H1 (cell line): ENCODE results near the gene SLC23A3. TPM values are rescaled to one million over a fixed set of nuclear protein-coding genes. Genes with fewer than 3 reads are reported as not detected.

Experiments used
- CTCF ChIA-PET: fragments of 300-600 bp; sonication (Branson Sonifier 250); formaldehyde crosslinking; loops from one replicate; lab custom pipeline; 2021; ENCODE audit not compliant: partially characterized antibody; lab: Charles Lee
- POLR2A ChIA-PET: fragments of 300-600 bp; sonication (Branson Sonifier 250); formaldehyde crosslinking; loops from one replicate; lab custom pipeline; 2021; ENCODE audit warnings: inconsistent platforms; ENCODE audit not compliant: partially characterized antibody; lab: Charles Lee
- DNase-seq, 2 experiments: peaks; one replicate each; pipeline versions ENCODE4 v3.0.0 to v3.0.0-alpha.2; 2010 to 2022; ENCODE audit warnings: low spot score in 2 of 2, low read depth in 1 of 2, mixed read lengths in 1 of 2
- FAIRE-seq: peaks from 2 replicates; lab custom pipeline; 2011; peaks lifted over from hg19 to GRCh38; lab: Jason Lieb, UNC
- H2AFZ ChIP-seq: 2 replicates; pipeline ENCODE4 v1.8.1; 2012; ENCODE audit warnings: low read length, inconsistent platforms
- H2AK5ac ChIP-seq: 2 replicates; pipeline ENCODE4 v1.6.1; 2013; ENCODE audit warnings: low read depth, low read length
- H2BK120ac ChIP-seq: replicated peaks from 2 replicates; pipeline ENCODE3; 2013; ENCODE audit warnings: low read depth, low read length, inconsistent platforms
- H2BK12ac ChIP-seq: 2 replicates; pipeline ENCODE4 v1.6.1; 2013; ENCODE audit warnings: low read depth, low read length
- H2BK15ac ChIP-seq: 2 replicates; pipeline ENCODE4 v1.6.1; 2013; ENCODE audit warnings: low read length
- H2BK20ac ChIP-seq: 2 replicates; pipeline ENCODE4 v1.6.1; 2013; ENCODE audit warnings: low read length
- H2BK5ac ChIP-seq: 2 replicates; pipeline ENCODE4 v1.6.1; 2013; ENCODE audit warnings: low read depth, low read length
- H3K14ac ChIP-seq: 2 replicates; pipeline ENCODE4 v1.6.1; 2013; ENCODE audit warnings: inconsistent platforms; ENCODE audit not compliant: insufficient read length
- H3K18ac ChIP-seq: 2 replicates; pipeline ENCODE4 v1.6.1; 2013; ENCODE audit warnings: low read length; ENCODE audit errors: extremely low read depth
- H3K23ac ChIP-seq: 2 replicates; pipeline ENCODE4 v1.6.1; 2013; ENCODE audit warnings: inconsistent platforms; ENCODE audit not compliant: insufficient read length
- H3K23me2 ChIP-seq: 2 replicates; pipeline ENCODE4 v1.6.1; 2013; ENCODE audit warnings: low read depth, low read length
- H3K27ac ChIP-seq: 2 replicates; pipeline ENCODE4 v1.6.1; 2011; ENCODE audit warnings: low read depth, low read length, inconsistent platforms
- H3K27me3 ChIP-seq, 4 experiments: replicated peaks in 1 of 4; 1 replicate in 1 of 4; 2 replicates in 3 of 4; pipeline versions ENCODE4 v1.6.1 to v1.8.1; 2011 to 2013; ENCODE audit warnings: low read length in 3 of 4, mild to moderate bottlenecking in 3 of 4, inconsistent platforms in 2 of 4, mixed read lengths in 2 of 4, moderate library complexity in 1 of 4; ENCODE audit not compliant: control insufficient read depth in 3 of 4, insufficient read depth in 3 of 4; ENCODE audit errors: extremely low read depth in 1 of 4
- H3K36me3 ChIP-seq, 4 experiments: 2 replicates each; pipeline versions ENCODE4 v1.6.1 to v1.8.1; 2011 to 2013; ENCODE audit warnings: mild to moderate bottlenecking in 4 of 4, low read length in 3 of 4, moderate library complexity in 2 of 4, control low read depth in 1 of 4, inconsistent platforms in 1 of 4; ENCODE audit not compliant: insufficient read depth in 4 of 4, control insufficient read depth in 2 of 4
- H3K4ac ChIP-seq: replicated peaks from 2 replicates; pipeline ENCODE3; 2013; ENCODE audit warnings: low read length, low read depth, mixed read lengths, inconsistent platforms; ENCODE audit not compliant: insufficient read length
- H3K4me1 ChIP-seq, 4 experiments: replicated peaks in 1 of 4; 1 replicate in 1 of 4; 2 replicates in 3 of 4; pipeline versions ENCODE4 v1.6.1 to v1.8.1; 2011 to 2013; ENCODE audit warnings: low read length in 3 of 4, inconsistent platforms in 2 of 4, mixed read lengths in 1 of 4; ENCODE audit not compliant: insufficient read depth in 4 of 4, control insufficient read depth in 3 of 4
- H3K4me2 ChIP-seq, 2 experiments: 2 replicates each; pipeline versions ENCODE4 v1.6.1 to v1.8.1; 2011 to 2013; ENCODE audit warnings: low read depth in 2 of 2, low read length in 2 of 2, control low read depth in 1 of 2, inconsistent platforms in 1 of 2, mild to moderate bottlenecking in 1 of 2; ENCODE audit not compliant: insufficient read depth in 1 of 2
- H3K4me3 ChIP-seq, 4 experiments: fragments of 200-600, 300-600 bp in 1 of 4; sonication (generic), shearing (Covaris generic), sonication (Bioruptor Twin) in 1 of 4; 2 replicates each; pipeline versions ENCODE4 v1.5.1 to v1.8.1; 2011 to 2016; ENCODE audit warnings: low read length in 4 of 4, low read depth in 3 of 4, control low read depth in 2 of 4, inconsistent platforms in 2 of 4, mild to moderate bottlenecking in 2 of 4, mixed read lengths in 1 of 4, moderate library complexity in 1 of 4; ENCODE audit not compliant: insufficient read depth in 2 of 4; ENCODE audit errors: extremely low read depth in 1 of 4
- H3K56ac ChIP-seq: replicated peaks from 2 replicates; pipeline ENCODE3; 2013; ENCODE audit warnings: low read depth, mild to moderate bottlenecking, mixed read lengths, low read length, inconsistent platforms; ENCODE audit not compliant: insufficient read length
- H3K79me1 ChIP-seq: 2 replicates; pipeline ENCODE4 v1.6.1; 2013; ENCODE audit warnings: low read depth, low read length, control low read depth
- H3K79me2 ChIP-seq, 2 experiments: 2 replicates each; pipeline versions ENCODE4 v1.6.1 to v1.8.1; 2012 to 2013; ENCODE audit warnings: low read length in 2 of 2, mild to moderate bottlenecking in 2 of 2, inconsistent platforms in 1 of 2; ENCODE audit not compliant: insufficient read depth in 2 of 2, control insufficient read depth in 1 of 2
- H3K9ac ChIP-seq, 4 experiments: replicated peaks in 1 of 4; 1 replicate in 1 of 4; 2 replicates in 3 of 4; pipeline versions ENCODE4 v1.6.1 to v1.8.1; 2011 to 2013; ENCODE audit warnings: low read depth in 3 of 4, low read length in 3 of 4, control low read depth in 2 of 4, mild to moderate bottlenecking in 2 of 4, moderate library complexity in 2 of 4, inconsistent platforms in 1 of 4; ENCODE audit errors: extremely low read depth in 1 of 4
- H3K9me3 ChIP-seq, 2 experiments: 2 replicates each; pipeline versions ENCODE4 v1.6.1 to v1.8.1; 2012 to 2013; ENCODE audit warnings: mild to moderate bottlenecking in 2 of 2, moderate library complexity in 2 of 2, control low read depth in 1 of 2, inconsistent platforms in 1 of 2, low read depth in 1 of 2, low read length in 1 of 2, mixed read lengths in 1 of 2; ENCODE audit not compliant: insufficient read depth in 2 of 2
- H4K20me1 ChIP-seq, 2 experiments: replicated peaks in 1 of 2; 2 replicates each; pipeline versions ENCODE3 to v1.8.1; 2011 to 2013; ENCODE audit warnings: inconsistent platforms in 2 of 2, low read length in 2 of 2, mild to moderate bottlenecking in 1 of 2; ENCODE audit not compliant: insufficient read depth in 2 of 2, control insufficient read depth in 1 of 2
- H4K5ac ChIP-seq: 2 replicates; pipeline ENCODE4 v1.6.1; 2013; ENCODE audit warnings: low read length, low read depth, mixed read lengths, inconsistent platforms; ENCODE audit not compliant: insufficient read length
- H4K8ac ChIP-seq: 2 replicates; pipeline ENCODE4 v1.8.0; 2013; ENCODE audit warnings: mild to moderate bottlenecking, moderate library complexity, low read length, inconsistent platforms; ENCODE audit not compliant: insufficient read depth; ENCODE audit errors: extremely low read depth
- H4K91ac ChIP-seq: replicated peaks from 2 replicates; pipeline ENCODE3; 2013; ENCODE audit warnings: low read length, mixed read lengths, inconsistent platforms; ENCODE audit not compliant: insufficient read length
- ASH2L ChIP-seq: fragments of 200-600, 300-600 bp; sonication (generic); IDR thresholded peaks from one replicate; pipeline ENCODE4 v1.7.1; 2017; ENCODE audit warnings: low read length
- CBX8 ChIP-seq: fragments of 300-800, 300-1000 bp; sonication (generic); IDR thresholded peaks from 2 replicates; pipeline ENCODE4 v1.7.1; 2016; ENCODE audit warnings: low read depth, low read length, borderline replicate concordance
- EGR1 ChIP-seq: IDR thresholded peaks from 2 replicates; pipeline ENCODE4 v1.6.1; 2011; ENCODE audit warnings: low read depth, low read length, borderline replicate concordance
- EP300 ChIP-seq, 2 experiments: IDR thresholded peaks; 1 replicate in 1 of 2; 2 replicates in 1 of 2; pipeline ENCODE4 v1.6.1; 2011 to 2012; ENCODE audit warnings: low read depth in 2 of 2, low read length in 2 of 2, mild to moderate bottlenecking in 2 of 2, borderline replicate concordance in 1 of 2, inconsistent platforms in 1 of 2, moderate library complexity in 1 of 2
- GABPA ChIP-seq: IDR thresholded peaks from 2 replicates; pipeline ENCODE4 v1.6.1; 2011; ENCODE audit warnings: mild to moderate bottlenecking, low read length, moderate library complexity, borderline replicate concordance; ENCODE audit not compliant: insufficient read depth
- HDAC6 ChIP-seq: IDR thresholded peaks from one replicate; pipeline ENCODE4 v1.7.1; 2012; ENCODE audit warnings: low read depth, mild to moderate bottlenecking, inconsistent platforms, low read length, moderate library complexity
- KDM4A ChIP-seq: IDR thresholded peaks from one replicate; pipeline ENCODE4 v1.7.1; 2012; ENCODE audit warnings: low read depth, mild to moderate bottlenecking, moderate library complexity, low read length, inconsistent platforms; ENCODE audit not compliant: severe bottlenecking
- MAFK ChIP-seq: IDR thresholded peaks from 2 replicates; pipeline ENCODE4 v1.6.1; 2012; ENCODE audit warnings: low read depth, mild to moderate bottlenecking, improper control_type of control experiment, low read length
- NANOG ChIP-seq: IDR thresholded peaks from 2 replicates; pipeline ENCODE4 v1.6.1; 2011; ENCODE audit warnings: low read length, low read depth, mild to moderate bottlenecking, inconsistent platforms; ENCODE audit not compliant: insufficient read depth, poor library complexity, severe bottlenecking
- PHF8 ChIP-seq: fragments of 200-600 bp; sonication (generic); conservative IDR thresholded peaks from 2 replicates; pipeline ENCODE4 v1.7.1; 2012; ENCODE audit warnings: low read depth, mild to moderate bottlenecking, inconsistent platforms, low read length, moderate library complexity
- POU5F1 ChIP-seq: IDR thresholded peaks from 2 replicates; pipeline ENCODE4 v1.6.1; 2011; ENCODE audit warnings: low read depth, mild to moderate bottlenecking, low read length, moderate library complexity
- SAP30 ChIP-seq: fragments of 300-600 bp; sonication (generic); IDR thresholded peaks from 2 replicates; pipeline ENCODE4 v1.7.1; 2012; ENCODE audit warnings: low read length, moderate library complexity, mild to moderate bottlenecking, inconsistent platforms; ENCODE audit not compliant: insufficient read depth, insufficient replicate concordance
- SIRT6 ChIP-seq: IDR thresholded peaks from one replicate; pipeline ENCODE4 v1.7.1; 2012; ENCODE audit warnings: low read length, inconsistent platforms
- ZNF274 ChIP-seq: IDR thresholded peaks from 2 replicates; pipeline ENCODE4 v1.7.0; 2012; ENCODE audit warnings: low read length, borderline replicate concordance; ENCODE audit errors: extremely low read depth
- WGBS, 2 experiments: shearing (Covaris generic) in 1 of 2; methylation state at CpG; one replicate each; pipeline versions ENCODE4 v1.1.6 to v1.1.7; 2013 to 2015; ENCODE audit warnings: low lambda C conversion rate in 2 of 2, mixed read lengths in 2 of 2, inconsistent platforms in 1 of 2, low coverage in 1 of 2, missing lambda C conversion rate in 1 of 2; ENCODE audit not compliant: insufficient replicate concordance in 2 of 2, insufficient coverage in 1 of 2, insufficient read length in 1 of 2; ENCODE audit errors: extremely low coverage in 1 of 2, missing lambda C conversion rate in 1 of 2; 5-methylcytosine and 5-hydroxymethylcytosine counted together
- polyA plus RNA-seq, 7 experiments: library from polyadenylated mRNA; depleted of rRNA in 3 of 7; stranded (reverse) in 5 of 7; unstranded in 2 of 7; fragments of >200 nt in 5 of 7; fragments of 200-250 nt in 2 of 7; gene quantifications; 1 replicate in 5 of 7; 2 replicates in 1 of 7; 4 replicates in 1 of 7; pipeline versions ENCODE4 v1.2.1 to v1.2.3, GENCODE V29; 2011 to 2013; ENCODE audit warnings: missing spikeins in 2 of 7, mixed read lengths in 2 of 7
- total RNA-seq: library from RNA; stranded (reverse); fragmentation: NEBNext Ultra II Directional; extraction: Animal tissue kit (Norgen Biotek cat#: 25700); gene quantifications from 2 replicates; pipeline ENCODE4 v1.2.1, GENCODE V29; 2021

SLC23A3 gene
- total and polyA plus RNA-seq, 2 of the 8 experiments (the other 6 are each of a cell fraction or from before 2014, with no cell fraction given), result 0.35 to 0.84 TPM

DNA sequence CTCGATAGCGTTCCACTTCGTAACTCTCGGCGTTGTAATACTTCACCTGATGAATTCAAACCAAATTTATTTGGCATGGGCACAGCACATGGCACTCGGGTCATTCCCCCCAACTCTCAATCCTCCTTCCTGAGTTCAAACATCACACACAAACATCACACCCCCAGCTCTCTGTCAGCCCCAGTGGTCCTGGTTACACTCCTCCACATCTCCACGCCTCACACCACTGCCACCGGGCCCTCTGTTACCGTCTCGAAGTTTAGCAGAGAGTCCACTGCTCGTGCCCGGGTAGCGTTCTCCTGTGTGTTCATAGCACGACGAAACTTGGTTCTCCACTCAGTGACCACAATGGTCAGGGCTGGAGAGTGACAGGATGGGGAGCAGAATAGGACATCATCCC is 44.3 kb upstream of the SLC23A3 start:
- no peak overlapping the region for H3K18ac ChIP-seq
- H3K4me2 ChIP-seq, result no peak overlapping the region
- no peak overlapping the region for H4K91ac ChIP-seq
- H4K5ac ChIP-seq, result no peak overlapping the region
- TF ChIP-seq SAP30 (no peak), PHF8 (no peak), EP300 (IDR thresholded peaks at IDR 0.05; ENCODE audit: borderline replicate concordance in 1 of 2, low read depth in 2 of 2, low read length in 2 of 2) (no peak), ASH2L (no peak), POU5F1 (no peak), CBX8 (no peak), GABPA (no peak), ZNF274 (no peak), HDAC6 (no peak), NANOG (no peak), SIRT6 (no peak), MAFK (no peak), EGR1 (no peak), KDM4A (no peak)
- H3K4ac ChIP-seq, result no peak overlapping the region
- no peak overlapping the region for H3K4me3 ChIP-seq
- H2BK15ac ChIP-seq, result no peak overlapping the region
- H3K79me2 ChIP-seq, result no peaks in the 10 kb centered on the region
- H3K23me2 ChIP-seq, result peaks cover 12% of the 10 kb centered on the region
- H3K9ac ChIP-seq, result no peak overlapping the region
- no peaks in the 10 kb centered on the region; a peak in 1 of 7 replicates for H3K27me3 ChIP-seq
- H2BK120ac ChIP-seq, result no peak overlapping the region
- FAIRE-seq (no peak), DNase-seq (no peak)
- H4K8ac ChIP-seq, result no peak overlapping the region
- H3K4me1 ChIP-seq, result peaks cover 0 to 4% (median 2%) of the 10 kb centered on the region in 4 experiments; a peak in 3 of 7 replicates
- H2AK5ac ChIP-seq, result no peak overlapping the region
- H3K9me3 ChIP-seq, result no peaks in the 10 kb centered on the region
- no peaks in the 10 kb centered on the region for H3K79me1 ChIP-seq
- H2BK12ac ChIP-seq, result no peak overlapping the region
- H4K20me1 ChIP-seq, result peaks cover 0 to 2% of the 10 kb centered on the region in 2 experiments
- no peak overlapping the region for H3K27ac ChIP-seq
- no peak overlapping the region for H3K14ac ChIP-seq
- POLR2A ChIA-PET, result interaction anchor here (1.1 kb wide), 1 partner anchor 11 kb away, joined by 4 read pairs; no protein-coding TSS in a partner anchor
- H2AFZ ChIP-seq, result no peak overlapping the region
- CTCF ChIA-PET, result interaction anchor here (0.8 to 1.8 kb wide), 2 partner anchors 31 to 34 kb away, joined by 3 to 4 read pairs; no protein-coding TSS in a partner anchor
- H3K56ac ChIP-seq, result no peak overlapping the region
- WGBS, 2 experiments, result 98% methylated on average over 15 of the region's 15 CpGs; no CpG with 5 or more reads in 1 of the 2 experiments
- H3K23ac ChIP-seq, result no peak overlapping the region
- no peak overlapping the region for H2BK20ac ChIP-seq
- H2BK5ac ChIP-seq, result no peak overlapping the region
- H3K36me3 ChIP-seq, result peaks cover 14 to 54% (median 29%) of the 10 kb centered on the region in 4 experiments
